ENCODE data around the gene ASCL5. TPM values are rescaled to one million over a fixed set of nuclear protein-coding genes. Genes with fewer than 3 reads are reported as not detected.

Gene ASCL5
- total RNA-seq, 2 donors from 2014 or later = not detected

DNA sequence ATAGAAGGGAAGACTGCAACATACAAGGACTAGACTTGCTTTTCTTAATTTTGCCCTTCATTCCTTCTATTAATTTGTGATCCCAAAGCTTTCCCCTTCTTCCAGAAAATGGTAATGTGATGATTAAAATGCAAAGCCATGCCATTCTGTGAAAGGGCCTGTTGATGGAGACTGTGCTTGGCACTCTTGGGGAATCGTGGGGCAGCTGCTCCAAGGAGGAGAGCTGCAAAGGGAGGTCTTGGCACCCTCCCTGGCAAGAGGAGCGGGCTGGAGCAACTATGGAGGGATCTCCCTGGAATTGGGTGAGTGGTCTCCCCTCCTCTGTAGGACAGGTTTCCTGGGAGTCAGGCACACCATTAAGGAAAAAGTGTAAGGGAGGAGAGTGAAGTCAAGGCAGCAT, 31.4 kb downstream of the ASCL5 start:
- no peaks in the 10 kb centered on the region for H3K4me1 ChIP-seq
- TF ChIP-seq, protein P1, sequence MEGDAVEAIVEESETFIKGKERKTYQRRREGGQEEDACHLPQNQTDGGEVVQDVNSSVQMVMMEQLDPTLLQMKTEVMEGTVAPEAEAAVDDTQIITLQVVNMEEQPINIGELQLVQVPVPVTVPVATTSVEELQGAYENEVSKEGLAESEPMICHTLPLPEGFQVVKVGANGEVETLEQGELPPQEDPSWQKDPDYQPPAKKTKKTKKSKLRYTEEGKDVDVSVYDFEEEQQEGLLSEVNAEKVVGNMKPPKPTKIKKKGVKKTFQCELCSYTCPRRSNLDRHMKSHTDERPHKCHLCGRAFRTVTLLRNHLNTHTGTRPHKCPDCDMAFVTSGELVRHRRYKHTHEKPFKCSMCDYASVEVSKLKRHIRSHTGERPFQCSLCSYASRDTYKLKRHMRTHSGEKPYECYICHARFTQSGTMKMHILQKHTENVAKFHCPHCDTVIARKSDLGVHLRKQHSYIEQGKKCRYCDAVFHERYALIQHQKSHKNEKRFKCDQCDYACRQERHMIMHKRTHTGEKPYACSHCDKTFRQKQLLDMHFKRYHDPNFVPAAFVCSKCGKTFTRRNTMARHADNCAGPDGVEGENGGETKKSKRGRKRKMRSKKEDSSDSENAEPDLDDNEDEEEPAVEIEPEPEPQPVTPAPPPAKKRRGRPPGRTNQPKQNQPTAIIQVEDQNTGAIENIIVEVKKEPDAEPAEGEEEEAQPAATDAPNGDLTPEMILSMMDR (IDR thresholded peaks at IDR 0.05) = no peak
- no peaks in the 10 kb centered on the region for H3K9me3 ChIP-seq
- no peaks in the 10 kb centered on the region for H3K36me3 ChIP-seq
- no peak overlapping the region for H3K4me3 ChIP-seq
- H3K27ac ChIP-seq = no peak overlapping the region
- no peaks in the 10 kb centered on the region for H3K27me3 ChIP-seq
- DNase-seq (ENCODE audit: low spot score) = no peak

DNA sequence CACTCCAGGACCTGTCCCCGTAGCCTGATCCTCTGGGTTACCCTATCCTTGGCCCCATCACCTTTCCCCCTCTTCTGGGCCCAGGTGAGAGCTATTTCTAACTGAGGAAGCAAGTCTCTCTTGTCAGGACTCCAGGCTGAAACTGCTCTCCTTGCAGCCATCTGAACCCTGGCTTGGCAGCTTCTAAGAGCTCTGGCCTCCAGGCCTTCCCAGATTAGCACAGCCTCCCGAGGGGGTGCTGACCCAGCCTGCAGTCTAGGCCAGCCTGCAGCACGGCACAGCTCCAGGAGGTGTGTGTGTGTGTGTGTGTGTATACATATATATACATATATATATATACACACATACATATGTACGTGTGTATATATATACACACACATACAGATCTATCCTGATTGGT, 32.2 kb downstream of the ASCL5 start:
- H3K4me1 ChIP-seq = no peaks in the 10 kb centered on the region
- H3K27me3 ChIP-seq = no peaks in the 10 kb centered on the region
- H3K36me3 ChIP-seq = no peaks in the 10 kb centered on the region
- no peak overlapping the region for H3K4me3 ChIP-seq
- no peak overlapping the region for H3K27ac ChIP-seq
- TF ChIP-seq, protein P1 (IDR thresholded peaks at IDR 0.05) = no peak
- no peak for DNase-seq (ENCODE audit: low spot score)
- no peaks in the 10 kb centered on the region for H3K9me3 ChIP-seq

DNA sequence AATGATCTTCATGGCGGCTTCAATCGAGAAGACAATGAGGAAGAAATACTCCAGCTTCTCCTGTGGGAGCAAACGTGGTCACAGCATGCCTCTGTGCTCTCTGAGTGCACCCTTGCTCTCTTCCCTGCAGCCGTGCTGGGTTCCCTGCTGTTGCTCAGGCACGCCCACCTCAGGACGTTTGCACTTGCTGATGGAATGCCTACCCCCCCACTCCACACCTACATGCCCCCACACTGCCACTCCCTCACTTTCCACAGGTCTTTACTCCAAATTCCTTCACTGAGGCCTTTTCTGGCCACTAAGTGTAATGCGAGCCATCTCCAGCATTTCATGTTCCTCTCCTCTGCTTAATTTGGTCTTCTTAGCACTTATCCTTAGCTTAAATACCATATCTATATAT, 33.0 kb downstream of the ASCL5 start:
- Histone ChIP-seq H3K9me3 (no peaks in the 10 kb centered on the region), H3K27ac (no peak overlapping the region), H3K4me3 (no peak overlapping the region), H3K27me3 (no peaks in the 10 kb centered on the region), H3K36me3 (no peaks in the 10 kb centered on the region), H3K4me1 (no peaks in the 10 kb centered on the region)
- TF ChIP-seq, protein P1 (IDR thresholded peaks at IDR 0.05) = no peak
- no peak for DNase-seq (ENCODE audit: low spot score)

DNA sequence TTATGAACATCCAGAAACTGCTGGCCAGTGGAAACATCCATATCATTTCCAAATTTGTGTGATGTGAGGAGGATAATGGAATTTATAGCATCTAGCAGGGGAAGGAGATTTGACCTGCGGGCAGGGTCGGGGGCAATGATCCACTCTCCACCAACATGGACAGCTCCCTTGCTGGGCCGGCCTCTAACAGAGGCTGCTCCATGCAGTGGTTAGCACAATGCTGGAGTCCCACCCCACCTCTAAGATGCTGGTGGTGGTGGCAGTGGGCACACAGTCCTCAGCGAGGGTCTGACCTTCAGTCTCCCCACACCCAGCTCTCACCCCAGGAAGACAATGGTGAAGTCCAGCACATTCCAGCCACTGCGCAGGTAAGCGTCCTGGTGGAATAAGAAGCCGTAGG, 33.4 kb downstream of the ASCL5 start:
- no peaks in the 10 kb centered on the region for H3K9me3 ChIP-seq
- TF ChIP-seq, protein P1 (IDR thresholded peaks at IDR 0.05) = no peak
- no peak overlapping the region for H3K27ac ChIP-seq
- H3K27me3 ChIP-seq = no peaks in the 10 kb centered on the region
- no peaks in the 10 kb centered on the region for H3K4me1 ChIP-seq
- no peaks in the 10 kb centered on the region for H3K36me3 ChIP-seq
- DNase-seq (ENCODE audit: low spot score) = no peak
- no peak overlapping the region for H3K4me3 ChIP-seq

DNA sequence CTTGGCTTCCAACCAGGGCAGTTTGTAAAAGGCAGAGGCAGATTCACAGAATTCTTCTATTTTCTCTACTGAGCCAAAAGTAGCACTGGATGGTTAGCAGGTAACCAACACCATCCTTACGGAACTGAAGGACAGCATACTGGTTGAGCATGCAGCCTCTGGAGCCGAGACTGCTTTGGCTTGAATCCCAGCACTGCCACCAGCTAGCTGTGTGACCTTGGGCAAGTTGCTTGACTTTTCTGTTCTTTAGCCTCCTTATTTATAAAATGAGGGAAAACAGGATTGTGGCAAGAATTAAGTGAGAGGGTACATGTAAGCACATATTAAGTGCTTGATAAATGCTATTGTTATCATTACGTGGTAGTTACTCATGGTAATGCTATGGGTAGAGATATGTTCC, 34.2 kb downstream of the ASCL5 start:
- Histone ChIP-seq H3K27ac (no peak overlapping the region), H3K4me3 (no peak overlapping the region), H3K36me3 (no peaks in the 10 kb centered on the region), H3K27me3 (no peaks in the 10 kb centered on the region), H3K4me1 (no peaks in the 10 kb centered on the region), H3K9me3 (no peaks in the 10 kb centered on the region)
- no peak for DNase-seq (ENCODE audit: low spot score)
- TF ChIP-seq, protein P1 (IDR thresholded peaks at IDR 0.05) = no peak

DNA sequence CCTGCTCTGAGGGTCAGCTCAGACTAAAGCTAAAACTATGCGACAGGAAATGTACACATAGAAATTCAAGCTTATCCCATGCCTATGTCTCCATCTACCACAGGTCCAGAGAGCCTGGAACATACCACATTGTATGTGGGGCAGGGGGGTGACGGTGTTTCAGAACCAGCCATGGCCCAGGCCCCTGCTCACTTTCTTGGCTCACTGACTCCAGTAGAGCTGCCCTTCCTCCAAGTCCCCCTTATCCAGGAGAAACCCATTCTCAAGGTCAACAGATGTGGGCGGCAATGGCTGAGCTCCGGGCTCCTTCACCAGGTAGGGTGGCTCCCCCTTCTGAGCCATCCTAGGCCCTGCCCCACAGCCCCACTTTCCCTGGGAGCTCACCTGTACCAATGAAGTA, 35.7 kb downstream of the ASCL5 start:
- TF ChIP-seq, protein P1 (IDR thresholded peaks at IDR 0.05) = no peak

More for the DNA sequence above, 35.7 kb downstream of the ASCL5 start:
- DNase-seq (ENCODE audit: low spot score) = no peak
- Histone ChIP-seq H3K4me1 (no peaks in the 10 kb centered on the region), H3K9me3 (no peaks in the 10 kb centered on the region), H3K27me3 (no peaks in the 10 kb centered on the region), H3K4me3 (no peak overlapping the region), H3K27ac (no peak overlapping the region), H3K36me3 (no peaks in the 10 kb centered on the region)

All from right atrium auricular region (tissue), 2 donors.